GM12878 (cell line): ENCODE results near the gene POTED.
"Not testable (repeated sequence)": the region's sequence is repeated elsewhere in the genome, so short reads cannot be mapped to it uniquely, and the experiment has no call there.

Experiments
- CTCF ChIP-seq, 3 experiments: IDR thresholded peaks in 2 of 3; conservative IDR thresholded peaks in 1 of 3; 2 replicates each; pipeline ENCODE4 v1.5.1; 2011; ENCODE audit warnings: low read depth in 3 of 3, low read length in 3 of 3, mild to moderate bottlenecking in 3 of 3, control low read depth in 2 of 3, moderate library complexity in 2 of 3, inconsistent platforms in 1 of 3, mixed read lengths in 1 of 3; ENCODE audit not compliant: control insufficient read depth in 2 of 3, insufficient read depth in 1 of 3; ENCODE audit errors: extremely low read depth in 1 of 3
- ZNF24 ChIP-seq: fragments of 450-650 bp; IDR thresholded peaks from 2 replicates; pipeline ENCODE4 v1.6.1; 2017; ENCODE audit warnings: antibody characterized with exemption, mild to moderate bottlenecking

- not testable (repeated sequence) for TF ChIP-seq CTCF (IDR thresholded peaks at IDR 0.05 in 2 of 3, conservative IDR thresholded peaks at IDR 0.05 in 1 of 3; ENCODE audit: control insufficient read depth in 2 of 3, extremely low read depth in 1 of 3, insufficient read depth in 1 of 3, low read depth in 3 of 3, low read length in 3 of 3); ZNF24
These were observed 40.5 kb downstream of the POTED start for GRCh38 chr21:13650101-13650500.
